Activated T-helper 1 cell treated with Interleukin-2 at 50 U/mL for 16 hours (primary cell): Measurements from ENCODE around the gene PIEZO2.
"Not testable (repeated sequence)": the region's sequence is repeated elsewhere in the genome, so short reads cannot be mapped to it uniquely, and the experiment has no call there.

Source experiments
- DNase-seq: peaks from one replicate; pipeline ENCODE4 v3.0.0-alpha.2; 2020; ENCODE audit warnings: low read depth

The PIEZO2 gene

DNA sequence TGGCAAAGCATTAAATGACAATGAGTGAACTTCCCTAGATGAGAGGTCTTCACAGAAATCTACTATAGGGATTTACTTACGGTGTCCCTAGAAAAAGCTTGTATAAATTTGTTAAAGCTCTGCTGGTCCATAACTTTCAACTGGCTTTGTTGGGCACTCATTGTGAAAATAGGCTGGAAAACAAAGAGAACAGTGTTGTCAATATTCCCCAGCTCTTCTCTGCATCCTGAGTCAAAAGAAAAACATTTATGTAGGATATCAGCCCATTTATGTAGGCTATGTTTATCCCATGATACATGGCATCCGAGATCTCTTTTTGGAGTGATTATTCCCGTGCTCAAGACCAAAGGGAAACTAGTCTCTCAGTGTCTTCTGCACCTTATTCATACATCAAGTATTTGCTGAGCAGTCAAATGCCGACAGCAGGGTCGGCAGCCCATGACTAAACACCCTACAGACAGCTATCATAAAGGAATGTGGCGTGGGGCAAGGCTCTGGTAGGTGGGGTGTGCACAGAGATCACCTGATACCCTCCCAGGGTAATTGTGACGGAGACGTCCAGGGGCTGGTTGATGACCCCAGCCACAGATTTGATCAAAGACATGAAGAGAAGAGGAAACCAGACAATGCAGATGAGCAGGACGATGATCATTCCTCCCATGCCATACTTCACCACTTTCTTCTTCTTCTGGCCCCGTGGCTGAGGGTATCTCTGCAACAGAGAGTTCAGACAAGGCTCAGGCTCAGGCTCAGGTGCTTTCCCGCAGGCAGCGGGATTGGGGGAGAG, 467.6 kb downstream of the PIEZO2 start:
- DNase-seq, result no peak

GRCh38 chr18:10680271-10680596, 469.1 kb downstream of the PIEZO2 start:
- no peak for DNase-seq

GRCh38 chr18:10679557-10680270, 469.7 kb downstream of the PIEZO2 start:
- no peak for DNase-seq

- no peak for DNase-seq
Measured at GRCh38 chr18:10671441-10671840, 477.9 kb downstream of the PIEZO2 start.

- no peak for DNase-seq
Measured at GRCh38 chr18:10670856-10671255, 478.5 kb downstream of the PIEZO2 start.

- no peak for DNase-seq
Measured at GRCh38 chr18:10669441-10670100, 479.8 kb downstream of the PIEZO2 start.

DNA sequence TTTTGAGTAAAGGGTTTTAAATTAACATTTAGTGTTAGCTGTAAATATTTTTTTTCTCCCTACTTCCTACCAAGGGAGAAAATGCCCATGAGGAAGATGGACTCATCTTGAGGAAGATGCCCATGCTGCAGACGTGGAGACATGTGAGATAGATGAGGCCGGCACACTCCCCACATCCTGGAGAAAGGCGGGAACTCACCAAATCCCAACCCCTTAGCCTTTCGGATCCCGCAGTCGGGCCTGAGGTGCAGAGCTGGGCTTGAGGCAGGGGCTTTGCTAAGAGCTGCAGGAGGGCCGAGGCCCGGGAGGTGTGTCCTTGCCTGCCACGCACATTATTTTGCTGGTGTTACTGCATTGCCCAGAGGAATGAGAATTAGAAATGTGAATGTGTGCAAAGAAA, 485.6 kb downstream of the PIEZO2 start:
- no peak for DNase-seq

DNA sequence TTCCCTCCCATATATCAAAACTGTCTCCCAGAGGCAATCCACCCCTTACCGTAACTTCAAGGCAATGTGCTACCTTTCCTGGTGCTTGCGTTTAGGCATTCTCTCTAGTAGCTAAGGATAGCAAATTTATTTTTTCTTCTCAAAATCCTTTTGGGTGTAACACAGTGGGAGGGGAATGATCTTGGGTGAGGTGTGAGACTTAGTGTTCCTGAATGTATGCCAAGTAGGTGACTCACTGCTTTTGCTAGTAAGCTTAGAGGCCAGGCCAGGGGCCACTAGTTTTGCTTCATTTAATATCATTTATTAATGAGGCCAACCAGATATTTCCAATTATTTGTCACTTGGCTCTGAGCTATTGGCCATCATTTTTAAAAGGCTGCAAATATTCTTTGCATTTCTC, 488.1 kb downstream of the PIEZO2 start:
- DNase-seq, result no peak

GRCh38 chr18:10660179-10660884, 489.0 kb downstream of the PIEZO2 start:
- no peak for DNase-seq

DNA sequence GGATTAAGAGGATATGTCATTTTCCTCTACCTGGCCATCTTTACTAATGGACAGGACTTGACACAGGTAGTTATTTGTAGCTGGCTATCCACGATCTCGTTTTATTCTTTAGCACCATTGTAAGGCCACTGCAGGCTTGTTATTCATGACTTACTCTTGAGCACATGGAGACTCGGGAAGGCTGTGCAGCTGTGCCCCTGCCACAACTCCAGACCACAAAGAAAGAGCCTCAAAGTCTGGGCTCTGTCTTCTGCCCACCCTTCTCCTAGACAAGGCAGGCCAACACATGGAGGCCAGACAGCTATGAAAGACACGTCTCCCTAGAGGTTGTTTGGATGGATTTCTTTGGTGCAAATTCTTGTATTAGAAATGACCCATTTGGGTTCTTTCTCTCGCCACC, 489.8 kb downstream of the PIEZO2 start:
- DNase-seq, result no peak

- DNase-seq, result no peak
Measured at GRCh38 chr18:10659000-10659399, 490.4 kb downstream of the PIEZO2 start.

GRCh38 chr18:10644003-10644402, 505.4 kb downstream of the PIEZO2 start:
- DNase-seq, result not testable (repeated sequence)

- DNase-seq, result not testable (repeated sequence)
Measured at GRCh38 chr18:10642915-10643524, 506.3 kb downstream of the PIEZO2 start.

DNA sequence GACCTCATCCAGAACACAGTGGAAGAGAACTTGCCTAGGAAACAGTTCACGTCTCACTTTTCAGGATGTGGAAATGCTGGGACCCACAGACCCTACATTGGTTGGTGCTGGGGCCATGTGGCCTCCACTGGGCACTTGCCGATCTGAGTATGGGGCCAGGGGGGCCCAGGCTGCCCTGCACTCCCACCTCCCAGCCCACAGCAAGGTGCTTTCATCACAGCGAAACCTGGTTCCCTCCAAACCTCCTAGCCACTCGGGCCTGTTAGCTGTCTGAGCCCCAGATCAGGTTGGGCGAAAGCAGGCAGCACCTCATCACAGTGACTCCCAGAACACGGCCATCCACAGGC, 510.9 kb downstream of the PIEZO2 start:
- DNase-seq, result not testable (repeated sequence)

DNA sequence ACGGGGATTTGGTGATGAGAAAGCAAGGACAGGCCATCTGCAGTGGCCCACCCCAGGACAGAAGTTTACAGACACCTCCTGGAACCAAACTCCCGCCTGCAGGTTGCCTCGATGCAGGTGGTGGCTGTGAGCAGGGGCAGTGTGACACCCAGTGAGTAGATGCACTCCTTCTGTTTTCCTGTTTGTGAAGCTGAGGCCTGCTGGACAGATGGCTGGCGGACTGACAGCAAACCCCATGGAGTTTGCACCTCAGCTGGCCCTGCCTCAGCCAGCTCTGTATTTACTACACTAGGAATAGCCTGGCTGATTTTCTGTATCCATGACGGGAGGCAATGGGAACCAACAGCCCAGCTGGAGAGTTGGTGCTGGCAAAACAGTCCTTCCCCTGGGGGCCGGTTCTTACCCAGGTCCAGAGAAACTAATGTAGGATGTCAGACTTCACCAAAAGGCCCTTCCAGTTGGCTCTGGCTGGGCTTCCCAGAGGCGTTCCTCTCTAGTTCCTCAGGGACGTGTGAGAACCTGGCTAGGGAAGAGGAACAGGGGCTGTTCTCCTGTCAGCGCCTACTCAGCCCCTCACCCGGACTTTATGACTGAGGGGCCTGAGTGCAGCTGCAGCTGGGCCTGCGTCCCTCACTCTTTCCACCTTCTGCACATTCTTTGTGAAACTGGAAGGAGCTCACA, 511.4 kb downstream of the PIEZO2 start:
- DNase-seq, result not testable (repeated sequence)

GRCh38 chr18:10629076-10629475, 520.3 kb downstream of the PIEZO2 start:
- DNase-seq, result not testable (repeated sequence)

GRCh38 chr18:10626606-10627213, 522.7 kb downstream of the PIEZO2 start:
- DNase-seq, result not testable (repeated sequence)

DNA sequence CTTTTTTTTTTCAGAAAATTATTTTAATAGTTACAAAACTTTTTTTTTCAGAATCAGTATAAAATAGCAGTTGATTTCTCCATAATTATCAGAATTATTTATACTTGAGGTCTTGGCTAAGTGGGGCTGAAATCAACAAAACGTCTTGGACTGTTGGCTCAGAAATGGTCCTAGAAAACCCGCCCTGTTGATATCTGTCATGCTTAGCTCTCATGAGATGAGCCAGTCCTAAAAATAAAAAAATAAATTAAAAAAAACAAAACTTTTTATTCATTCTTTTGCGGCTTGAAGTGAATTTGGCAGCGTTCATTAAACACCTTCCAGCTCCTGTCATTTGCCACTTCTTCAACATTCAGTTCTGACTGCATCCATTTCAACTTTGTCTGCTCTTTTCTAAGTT, 525.8 kb downstream of the PIEZO2 start:
- DNase-seq, result not testable (repeated sequence)

DNA sequence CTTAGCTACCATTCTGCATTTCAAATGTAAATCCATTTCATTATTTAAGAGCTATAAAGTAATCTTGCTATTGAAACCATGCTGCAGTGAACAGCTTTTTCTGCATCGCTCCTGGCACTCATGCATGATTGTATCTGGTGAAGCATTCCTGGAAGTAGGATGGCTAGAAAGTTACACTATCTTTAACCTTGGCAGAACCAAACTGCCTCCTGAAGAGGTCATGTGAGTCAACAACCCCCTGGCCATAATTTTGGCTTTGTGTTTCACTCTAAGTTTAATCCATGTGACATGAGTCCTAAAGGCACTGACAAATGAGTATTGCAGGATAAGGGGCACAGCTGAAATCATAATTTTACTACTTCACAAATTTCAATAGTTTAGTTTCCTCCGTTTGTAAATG, 526.4 kb downstream of the PIEZO2 start:
- DNase-seq, result not testable (repeated sequence)

DNA sequence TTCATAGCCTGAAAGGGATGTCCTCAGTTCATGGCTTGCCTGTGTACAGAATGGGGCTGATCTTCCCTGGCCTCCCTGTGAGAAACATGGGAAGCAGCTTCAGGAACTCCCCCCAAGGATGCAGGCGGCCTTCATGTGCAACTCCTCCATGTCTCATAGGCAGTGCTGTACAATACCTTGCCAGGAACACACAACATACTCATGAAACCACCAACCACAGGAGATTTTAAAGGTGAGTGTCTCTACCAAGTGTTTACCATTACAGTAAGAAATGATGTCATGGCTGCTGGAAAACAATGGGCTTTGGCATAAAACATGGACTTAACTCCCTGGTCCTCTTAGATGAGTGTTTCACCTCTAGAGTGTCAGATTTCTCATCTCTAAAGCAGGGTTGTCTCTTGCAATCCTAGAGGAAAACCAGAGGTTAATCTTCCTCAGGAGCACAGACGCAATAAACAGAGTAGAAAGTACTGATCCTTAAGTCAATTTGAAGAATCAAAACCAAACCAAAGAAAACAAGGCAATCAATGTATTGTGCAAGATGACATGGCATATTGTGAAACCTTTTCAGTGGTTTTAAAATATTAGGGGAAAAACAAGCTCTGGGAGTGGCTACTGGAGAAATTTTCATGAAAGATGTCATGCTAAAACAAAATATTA, 528.6 kb downstream of the PIEZO2 start:
- not testable (repeated sequence) for DNase-seq
